PC-3 (cell line): ENCODE results near the gene ALDH3A2.

Experiments used
- CTCF ChIP-seq: fragments of 300-600 bp; sonication (generic); conservative IDR thresholded peaks from 2 replicates; pipeline ENCODE4 v1.5.1; 2017; ENCODE audit warnings: antibody characterized with exemption, low read depth, mild to moderate bottlenecking, low read length
- EZH2 ChIP-seq: fragments of 300-600 bp; sonication (generic); IDR thresholded peaks from one replicate; pipeline ENCODE4 v1.6.1; 2017; ENCODE audit warnings: antibody characterized with exemption, mild to moderate bottlenecking, low read length; ENCODE audit not compliant: unreplicated experiment

- TF ChIP-seq CTCF (no peak), EZH2 (no peak)
Measured at GRCh38 chr17:19713901-19714361, 65.4 kb downstream of the ALDH3A2 start.
